NOMO-1 treated with dmso at 0.1 percent for 144 hours (cell line): ENCODE results near the gene TAF1A.
A peak's percentile ranks its signal among the peaks of the same experiment; 100 is the strongest.

Experiments used
- DNase-seq: peaks from one replicate; lab custom pipeline; 2025; ENCODE audit not compliant: unreplicated experiment; lab: John Stamatoyannopoulos, UW

TAF1A gene

DNA sequence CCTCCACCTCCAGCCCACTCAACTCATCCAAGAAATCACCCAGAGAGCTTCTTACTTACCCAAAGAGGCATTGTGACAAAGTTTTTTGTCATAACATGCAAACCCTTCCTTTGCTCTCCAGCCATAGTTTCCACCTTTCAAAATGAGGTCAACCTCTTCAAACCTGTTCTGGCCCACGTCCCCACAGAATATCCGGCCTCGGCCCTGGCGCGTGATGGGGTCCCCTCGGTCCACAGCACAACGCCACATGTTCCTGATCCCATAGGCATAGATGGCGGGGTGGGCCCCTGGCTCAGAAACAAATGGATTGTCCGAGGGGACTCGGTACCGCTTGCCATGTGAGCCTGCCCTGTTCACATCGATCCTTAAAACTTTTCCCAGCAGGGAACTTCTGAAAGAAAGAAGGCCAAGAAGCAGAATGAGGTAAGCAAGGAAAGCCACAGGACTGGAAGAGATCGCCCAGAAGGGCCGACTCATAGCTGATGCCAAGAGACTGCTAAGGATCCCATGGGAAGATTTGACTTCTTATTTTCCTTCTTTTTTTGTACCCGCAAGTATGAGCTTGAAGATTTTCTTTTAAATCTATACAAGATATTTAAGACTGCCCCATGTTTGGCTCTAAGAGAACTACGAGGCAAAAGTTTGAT, 49.7 kb downstream of the TAF1A start:
- DNase-seq: no peak

DNA sequence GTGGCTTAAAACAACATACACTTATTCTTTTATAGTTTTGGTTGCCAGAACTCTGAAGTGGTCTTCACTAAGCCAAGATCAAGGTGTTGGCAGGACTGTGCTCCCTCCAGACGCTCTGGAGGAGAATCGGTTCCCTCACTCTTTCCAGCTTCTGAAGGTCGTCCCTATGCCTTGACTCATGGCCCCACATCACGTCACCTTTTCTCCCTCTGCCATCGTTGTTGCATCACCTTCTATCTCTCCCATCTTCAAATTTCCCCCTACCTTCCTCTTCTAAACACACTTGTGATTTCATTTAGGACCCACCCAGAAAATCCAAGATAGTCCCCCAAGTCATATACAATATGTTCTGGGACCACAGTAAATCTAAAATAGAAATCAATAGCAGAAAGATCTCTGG, 54.3 kb downstream of the TAF1A start:
- no peak for DNase-seq

DNA sequence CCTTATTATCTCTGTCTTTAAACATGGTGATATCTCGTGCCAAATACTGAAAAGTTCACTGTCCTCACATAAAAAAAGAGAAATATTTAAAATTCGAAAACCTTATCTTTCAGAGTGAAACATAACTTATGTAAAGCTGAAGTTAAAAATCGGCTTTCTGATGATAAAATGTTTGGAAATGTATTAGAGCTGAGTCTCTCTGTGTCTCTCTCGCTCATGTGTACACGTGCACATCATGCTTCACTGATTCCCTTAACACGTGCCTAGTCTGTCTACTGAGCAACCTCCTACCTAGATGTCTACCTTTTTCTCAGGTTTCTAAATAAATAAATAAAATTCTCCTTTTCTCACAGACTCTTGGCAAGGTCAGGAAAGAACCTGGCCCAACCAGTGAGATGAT, 58.9 kb downstream of the TAF1A start:
- no peak for DNase-seq

DNA sequence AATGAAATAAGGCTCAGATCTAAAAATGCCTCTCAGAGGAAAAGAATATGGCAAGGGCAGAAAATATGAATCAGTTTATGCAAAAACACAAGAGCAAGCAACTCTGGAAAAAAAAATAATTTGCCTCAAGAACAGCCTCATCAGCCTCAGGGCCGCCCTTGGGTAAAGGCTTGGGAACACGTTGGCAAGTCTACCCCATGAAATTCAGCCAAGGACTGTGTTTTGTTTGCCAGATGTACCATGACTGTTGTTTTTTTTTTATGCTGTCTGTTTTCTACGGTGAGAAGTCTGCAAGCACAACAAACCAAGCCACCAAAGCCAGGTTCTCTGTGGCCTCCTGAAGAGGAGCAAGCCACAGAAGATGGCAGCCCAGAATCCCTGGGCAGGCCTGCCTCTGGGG, 59.8 kb downstream of the TAF1A start:
- DNase-seq: no peak

DNA sequence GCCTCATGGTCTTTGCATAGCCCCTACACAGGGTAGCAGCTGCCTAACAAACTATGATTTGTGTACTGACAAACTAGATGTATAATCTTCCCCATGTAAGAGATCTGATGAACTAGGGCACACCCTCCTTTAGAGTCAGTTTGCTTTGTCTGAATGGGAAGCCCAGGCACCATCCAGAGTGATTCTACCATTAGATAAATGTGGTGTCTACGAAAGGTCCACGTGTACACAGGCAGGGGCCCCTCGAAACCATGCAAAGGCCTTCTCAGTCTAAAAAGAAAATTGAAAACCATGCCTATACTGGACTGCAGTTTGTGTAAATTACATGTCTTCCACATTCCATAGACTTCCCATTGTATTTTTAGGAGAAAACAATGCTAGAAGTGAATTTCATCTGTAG, 60.6 kb downstream of the TAF1A start:
- no peak for DNase-seq

DNA sequence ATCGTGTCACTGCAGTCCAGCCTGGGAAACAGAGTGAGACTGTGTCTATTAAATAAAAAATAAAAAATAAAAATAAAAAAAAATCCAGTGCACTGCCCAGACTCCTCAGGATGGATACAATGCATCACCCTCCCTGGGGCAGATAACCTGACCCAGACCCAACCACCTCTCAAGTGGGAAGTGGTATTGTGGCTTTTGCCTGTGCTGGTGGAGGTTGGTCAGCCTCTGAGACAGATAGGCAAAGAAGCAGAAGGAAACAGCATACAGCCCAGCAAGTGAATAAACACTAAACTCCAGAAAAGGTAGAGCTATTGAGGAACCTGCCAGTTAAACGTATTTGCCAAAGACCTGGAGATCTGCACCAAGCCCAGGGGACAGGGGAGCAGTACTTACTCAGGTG, 63.8 kb downstream of the TAF1A start:
- no peak for DNase-seq

DNA sequence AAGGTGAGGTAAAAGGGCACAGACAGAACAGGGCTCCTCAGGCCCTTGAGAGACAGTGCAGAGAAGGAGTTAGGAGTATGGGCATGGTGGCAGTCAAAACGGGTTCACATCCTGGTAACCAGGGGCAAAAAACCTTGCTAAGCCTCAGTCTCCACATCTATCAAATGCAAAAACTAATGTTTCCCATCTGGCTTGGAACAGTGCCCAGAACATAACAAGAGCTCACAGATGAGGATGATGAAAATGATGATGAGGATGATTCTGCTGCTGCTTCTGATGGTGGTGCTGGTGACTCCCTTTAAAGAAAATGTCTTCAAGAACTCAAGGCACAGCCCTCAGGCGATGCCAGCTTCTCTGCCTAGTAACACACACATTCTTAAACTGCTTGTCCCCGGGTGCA, 65.9 kb downstream of the TAF1A start:
- DNase-seq: no peak

DNA sequence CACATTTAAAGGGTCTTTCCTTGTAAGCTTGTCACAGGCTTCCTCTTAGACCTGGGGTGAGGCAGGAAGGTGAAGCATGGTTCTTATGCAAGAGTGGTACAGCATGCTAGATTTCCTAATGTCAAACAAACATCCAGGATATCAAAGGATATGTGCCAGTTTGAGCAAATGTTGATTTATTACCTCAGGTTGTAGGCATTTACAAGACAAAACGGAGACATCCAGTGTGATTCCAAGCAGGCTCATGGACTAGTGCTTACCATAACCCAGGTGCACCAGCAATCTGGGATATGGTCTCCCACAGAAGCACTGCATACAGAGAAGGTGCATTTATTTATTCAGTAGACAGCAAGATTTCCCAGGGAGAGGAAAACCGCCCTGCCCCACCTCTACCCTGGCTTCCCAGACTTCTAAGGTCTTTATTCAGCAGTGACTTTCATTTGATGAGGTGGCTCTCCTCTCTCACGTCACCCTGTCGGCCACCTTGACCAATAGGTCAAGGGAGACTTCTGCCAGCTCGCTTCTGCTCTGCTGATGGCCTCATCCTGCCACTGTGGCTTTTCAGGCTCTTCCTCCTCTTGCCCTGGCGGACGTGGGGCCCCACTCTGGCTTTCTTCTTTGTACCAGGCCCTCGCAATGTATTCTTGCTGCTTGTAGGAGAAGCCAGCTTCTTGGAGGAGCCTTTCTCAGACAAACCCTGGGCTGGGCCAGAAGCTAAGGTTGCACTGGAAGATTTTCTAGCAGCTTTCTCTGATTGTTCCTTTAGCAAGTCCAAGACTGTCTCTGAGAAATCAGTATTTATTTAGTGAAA, 67.4 kb downstream of the TAF1A start:
- peak; percentile 4 for DNase-seq

DNA sequence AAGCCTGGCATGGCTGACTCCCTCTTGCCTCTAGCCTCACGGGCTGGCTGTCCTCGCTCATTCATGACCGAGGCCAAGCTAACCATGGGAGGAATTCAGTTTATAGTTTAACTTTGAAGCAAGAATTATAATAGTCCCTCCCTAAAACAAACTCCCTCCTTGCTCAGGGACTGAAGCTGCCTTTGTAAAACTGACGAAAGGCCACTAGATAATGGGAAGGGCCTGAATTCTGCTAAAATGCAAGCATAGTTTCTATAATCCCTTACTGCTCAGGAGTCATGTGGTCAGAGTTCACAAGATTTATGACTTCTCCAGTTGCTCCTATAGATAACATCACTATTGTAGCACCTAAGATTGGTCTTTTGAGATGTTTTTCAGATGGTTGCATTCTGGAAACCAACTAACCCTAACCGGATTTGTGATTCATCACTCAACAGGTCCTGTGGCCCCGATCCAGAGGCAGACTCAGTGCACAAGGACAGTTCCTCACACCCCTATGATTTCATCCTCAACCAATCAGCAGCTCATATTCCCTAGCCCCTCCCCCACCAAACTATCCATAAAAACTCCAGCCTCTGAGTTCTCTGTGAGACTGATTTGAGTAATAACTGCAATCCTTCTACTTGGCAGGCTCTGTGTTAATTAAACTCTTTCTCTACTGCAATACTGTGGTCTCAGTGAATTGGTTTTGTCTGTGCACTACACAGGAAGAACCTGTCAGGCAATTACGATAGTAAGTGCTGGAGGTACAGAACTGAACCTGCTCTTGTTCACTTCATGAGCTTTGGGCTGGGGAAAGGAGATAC, 68.2 kb downstream of the TAF1A start:
- peak; percentile 7 for DNase-seq
